Stimulated activated naive CD4-positive, alpha-beta T cell treated with Interleukin-2 at 50 U/mL for 16 hours (primary cell): Measurements from ENCODE around the gene SACM1L.
"Not testable (repeated sequence)": the region's sequence is repeated elsewhere in the genome, so short reads cannot be mapped to it uniquely, and the experiment has no call there.

Experiments
- DNase-seq: peaks from one replicate; lab custom pipeline; 2025; lab: John Stamatoyannopoulos, UW

Gene SACM1L

DNA sequence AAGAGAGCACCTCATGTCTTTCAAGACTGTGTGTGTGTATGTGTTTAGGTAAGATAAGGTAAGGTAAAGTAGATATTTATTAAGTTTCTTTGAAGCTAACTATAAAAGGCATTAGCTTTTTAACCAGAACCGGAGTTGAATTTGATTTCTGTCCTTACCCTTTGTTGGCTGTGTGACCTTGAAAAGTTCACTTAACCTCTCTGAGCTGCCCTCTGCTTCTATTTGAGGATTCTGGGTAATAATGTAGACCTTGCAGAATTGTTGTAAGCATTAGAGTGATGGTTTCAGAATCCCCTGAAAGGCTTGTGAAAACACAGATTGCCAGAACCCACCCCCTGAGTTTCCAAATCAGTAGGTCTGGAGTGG lies 21.6 kb upstream of the SACM1L start:
- no peak for DNase-seq

DNA sequence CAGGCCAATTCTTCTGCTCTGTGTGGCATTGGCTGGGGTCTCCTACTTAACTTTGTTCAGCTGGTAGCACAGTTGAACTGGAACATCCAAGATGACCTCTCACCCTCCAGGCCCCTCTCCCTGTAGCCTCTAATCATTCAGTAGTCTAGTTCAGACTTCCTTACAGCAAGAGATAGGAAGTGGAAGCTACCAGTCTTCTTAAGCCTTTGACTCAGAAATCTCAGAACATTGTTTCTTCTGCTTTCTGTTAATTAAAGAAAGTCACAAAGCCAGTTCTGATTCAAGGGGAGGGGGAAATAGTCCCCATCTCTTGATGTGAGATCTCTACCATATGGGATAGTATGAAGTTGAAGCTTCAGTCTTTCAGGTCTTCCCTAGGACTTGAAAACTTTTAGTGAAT lies 18.8 kb upstream of the SACM1L start:
- no peak for DNase-seq

DNA sequence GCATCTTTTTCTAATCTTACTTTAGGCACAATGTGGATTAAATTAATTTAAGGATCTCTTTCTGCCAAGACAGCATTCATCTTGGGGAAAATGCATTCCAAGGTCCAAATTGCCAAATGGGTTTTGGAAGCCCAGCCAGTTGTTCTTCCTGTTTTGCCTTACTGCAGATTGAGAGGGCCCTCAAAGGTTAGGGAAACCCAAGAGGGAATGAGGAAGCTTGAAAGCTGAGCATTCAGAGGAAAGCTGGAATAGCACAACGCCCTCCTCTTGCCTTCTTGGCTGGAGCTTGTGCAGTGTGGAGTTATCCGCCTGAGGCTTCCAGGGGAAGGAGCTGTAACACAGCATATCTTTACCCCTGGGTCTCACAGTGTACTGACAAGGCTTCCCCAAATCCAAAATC lies 18.2 kb upstream of the SACM1L start:
- no peak for DNase-seq

DNA sequence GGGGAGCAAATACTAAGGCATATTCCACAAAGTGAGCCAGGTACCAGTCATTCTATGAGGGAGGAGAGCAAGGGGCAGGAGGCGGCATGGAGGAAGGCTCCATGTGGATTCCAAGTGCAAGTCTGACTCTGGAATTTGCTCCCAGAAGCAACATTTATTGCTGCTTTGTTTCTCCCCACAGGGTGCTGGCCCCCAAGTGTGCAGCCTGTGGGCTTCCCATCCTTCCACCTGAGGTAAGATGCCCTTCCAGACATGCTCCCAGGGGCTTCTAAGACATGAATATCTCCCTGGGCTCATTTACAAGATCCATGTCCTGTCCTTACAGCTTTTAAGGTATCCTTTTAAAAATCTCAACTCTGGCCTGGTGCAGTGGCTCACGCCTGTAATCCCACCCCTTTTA lies 15.9 kb upstream of the SACM1L start:
- no peak for DNase-seq

DNA sequence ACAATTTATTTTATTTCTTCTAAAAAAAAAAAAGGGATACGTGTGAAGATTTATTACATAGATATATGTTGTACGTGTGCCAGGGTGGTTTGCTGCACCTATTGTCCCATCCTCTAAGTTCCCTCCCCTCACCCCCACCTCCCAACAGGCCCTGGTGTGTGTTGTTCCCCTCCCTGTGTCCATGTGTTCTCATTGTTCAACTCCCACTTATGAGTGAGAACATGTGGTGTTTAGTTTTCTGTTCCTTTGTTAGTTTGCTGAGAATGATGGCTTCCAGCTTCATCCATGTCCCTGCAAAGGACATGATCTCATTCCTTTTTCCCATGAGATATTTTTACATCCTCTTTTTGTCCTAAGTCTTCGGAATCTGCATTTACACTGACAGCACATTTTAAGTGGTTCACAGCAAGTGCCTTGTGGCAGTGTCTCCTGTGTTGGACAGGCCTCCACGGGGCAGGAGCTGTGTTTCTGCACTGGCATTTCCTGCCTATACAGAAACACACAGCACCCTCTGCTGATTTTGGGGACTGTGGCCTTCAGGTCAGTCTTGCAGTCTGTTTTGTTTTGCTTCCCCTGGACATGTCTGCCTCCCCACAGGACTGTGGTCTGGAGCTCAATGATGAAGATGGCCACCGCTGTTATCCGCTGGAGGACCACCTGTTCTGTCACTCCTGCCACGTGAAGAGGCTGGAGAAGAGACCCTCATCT lies 12.7 kb upstream of the SACM1L start:
- DNase-seq, result no peak

DNA sequence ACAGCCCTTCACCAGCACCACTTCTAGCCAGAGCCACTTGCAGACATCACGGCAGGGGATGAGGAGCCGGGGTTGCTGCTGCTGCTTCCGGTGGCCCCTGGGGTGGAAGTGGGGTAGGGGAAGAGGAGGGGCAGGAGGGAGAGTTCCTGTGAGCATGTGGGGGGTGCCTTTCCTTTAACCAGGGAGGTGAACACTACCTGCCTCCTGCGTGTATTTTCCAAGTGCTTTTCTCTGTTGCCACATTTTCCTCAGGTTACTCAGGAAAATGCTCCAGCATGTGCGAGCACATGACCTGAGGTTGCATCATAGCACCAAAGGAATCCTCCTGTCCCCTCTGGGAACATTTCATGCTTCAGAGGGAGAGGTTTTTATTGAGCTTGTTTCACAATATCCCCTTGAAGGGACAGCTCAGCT lies 12.2 kb upstream of the SACM1L start:
- peak; percentile 45 for DNase-seq

DNA sequence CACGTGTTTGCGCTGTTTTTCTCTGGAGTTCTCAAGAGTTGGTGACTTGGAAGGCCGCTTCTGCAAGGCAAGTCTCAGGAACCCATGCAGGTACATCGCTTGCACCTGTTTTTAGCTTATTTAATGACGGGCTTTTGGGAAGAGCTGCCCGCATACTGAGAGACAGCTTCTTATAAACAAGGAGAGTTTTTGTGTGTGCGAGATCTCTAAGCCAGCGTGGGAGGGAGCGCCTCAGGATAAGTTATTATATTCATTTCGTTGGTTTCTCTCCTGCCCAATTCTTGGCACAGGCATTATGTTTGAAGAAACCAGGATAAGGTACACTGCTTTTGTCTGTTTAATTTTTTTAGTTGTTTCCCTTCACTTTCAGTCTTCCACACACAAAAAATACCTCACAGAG lies 11.4 kb upstream of the SACM1L start:
- DNase-seq, result no peak

DNA sequence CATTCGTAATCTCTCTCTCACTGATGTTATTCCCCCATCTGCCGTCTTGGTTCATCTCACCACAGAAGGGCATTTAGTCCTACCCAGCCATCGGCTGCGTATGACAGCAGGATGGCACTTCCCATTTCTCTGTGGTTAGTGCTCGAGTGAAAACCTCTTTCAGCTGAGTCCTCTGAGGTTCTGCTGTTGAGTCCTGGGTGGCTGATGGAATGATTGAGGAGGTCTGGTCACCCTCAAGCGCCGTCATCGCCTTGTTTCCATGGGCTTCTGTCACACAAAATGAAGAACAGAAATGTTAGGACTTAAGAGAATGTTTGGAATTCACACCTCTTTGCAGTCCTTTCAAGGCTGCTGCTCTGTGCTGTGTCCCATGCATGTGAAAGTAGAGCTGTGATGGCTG lies 9.4 kb upstream of the SACM1L start:
- DNase-seq, result no peak

DNA sequence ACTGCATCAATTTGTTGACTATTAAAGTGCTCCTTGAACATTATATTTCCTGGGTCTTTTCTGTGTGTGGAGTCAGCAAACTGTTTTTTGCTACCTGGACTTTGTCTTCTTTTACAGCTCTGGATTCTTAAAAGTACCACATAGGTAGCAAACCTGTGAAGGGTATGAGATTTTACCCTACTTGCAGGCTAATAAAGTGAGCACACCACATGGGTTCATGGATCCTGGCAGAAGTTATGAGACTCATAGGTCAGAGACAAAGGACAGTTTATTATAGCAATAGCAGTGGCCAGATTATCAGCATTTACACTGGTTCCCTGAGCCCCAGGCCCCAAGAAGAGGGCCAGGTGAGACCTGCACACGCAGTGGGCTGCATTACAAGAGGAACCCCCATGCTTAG lies 8.0 kb upstream of the SACM1L start:
- no peak for DNase-seq

DNA sequence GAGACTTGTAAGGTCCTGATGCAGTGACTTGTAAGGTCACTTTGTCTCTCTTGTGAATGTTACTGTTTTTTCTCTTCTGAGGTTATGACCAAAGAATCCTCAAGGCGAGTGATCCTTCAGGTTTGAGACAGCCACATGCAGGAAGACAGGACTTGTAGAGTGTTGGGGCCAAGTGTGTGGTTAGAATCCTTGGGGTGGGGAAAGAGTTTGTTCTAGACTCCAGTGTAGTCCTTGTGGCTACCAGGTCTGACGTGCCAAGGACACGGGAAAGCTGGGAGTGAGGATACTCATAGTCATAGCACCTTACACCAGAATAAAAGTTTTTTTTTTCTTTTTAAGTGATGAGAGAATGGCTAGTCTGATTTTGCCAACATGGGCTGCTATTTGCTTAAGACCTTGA lies 7.3 kb upstream of the SACM1L start:
- no peak for DNase-seq

DNA sequence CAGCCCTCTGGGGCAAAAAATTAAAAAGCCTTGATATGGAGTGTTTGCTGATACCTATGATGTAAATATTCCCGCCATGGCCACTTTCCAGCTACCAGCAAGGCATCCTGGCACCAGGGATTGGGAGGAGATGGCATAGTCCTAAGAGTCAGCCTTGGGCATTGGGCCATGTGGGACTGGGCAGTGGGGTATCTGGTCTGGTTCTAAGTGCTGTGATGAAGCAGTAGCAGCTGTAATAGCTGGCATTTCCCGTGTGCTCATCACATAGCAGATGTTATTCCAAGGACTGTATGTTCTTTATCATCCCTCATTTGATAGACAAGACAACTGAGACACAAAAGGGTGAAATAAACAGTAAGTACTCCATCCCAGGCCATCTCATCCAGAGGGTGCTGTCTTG lies 6.9 kb upstream of the SACM1L start:
- no peak for DNase-seq

DNA sequence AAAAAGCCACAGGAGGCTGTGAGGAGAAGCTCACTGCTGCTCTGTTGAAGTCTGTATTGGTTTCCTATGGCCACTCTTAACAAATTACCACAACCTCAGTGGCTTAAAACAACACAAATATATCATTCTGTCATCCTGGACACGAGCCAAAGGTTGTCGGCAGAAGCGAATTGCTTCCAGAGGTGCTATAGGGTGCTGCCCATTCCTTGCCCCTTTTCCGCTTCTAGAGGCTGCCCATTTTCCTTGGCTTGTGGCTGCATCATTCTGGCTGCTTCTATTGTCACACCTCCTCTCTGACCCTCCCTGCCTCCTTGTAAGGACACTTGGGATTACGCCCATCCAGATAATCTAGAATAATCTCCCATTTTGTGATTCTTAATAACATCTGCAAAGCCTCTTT lies 6.4 kb upstream of the SACM1L start:
- DNase-seq, result no peak

DNA sequence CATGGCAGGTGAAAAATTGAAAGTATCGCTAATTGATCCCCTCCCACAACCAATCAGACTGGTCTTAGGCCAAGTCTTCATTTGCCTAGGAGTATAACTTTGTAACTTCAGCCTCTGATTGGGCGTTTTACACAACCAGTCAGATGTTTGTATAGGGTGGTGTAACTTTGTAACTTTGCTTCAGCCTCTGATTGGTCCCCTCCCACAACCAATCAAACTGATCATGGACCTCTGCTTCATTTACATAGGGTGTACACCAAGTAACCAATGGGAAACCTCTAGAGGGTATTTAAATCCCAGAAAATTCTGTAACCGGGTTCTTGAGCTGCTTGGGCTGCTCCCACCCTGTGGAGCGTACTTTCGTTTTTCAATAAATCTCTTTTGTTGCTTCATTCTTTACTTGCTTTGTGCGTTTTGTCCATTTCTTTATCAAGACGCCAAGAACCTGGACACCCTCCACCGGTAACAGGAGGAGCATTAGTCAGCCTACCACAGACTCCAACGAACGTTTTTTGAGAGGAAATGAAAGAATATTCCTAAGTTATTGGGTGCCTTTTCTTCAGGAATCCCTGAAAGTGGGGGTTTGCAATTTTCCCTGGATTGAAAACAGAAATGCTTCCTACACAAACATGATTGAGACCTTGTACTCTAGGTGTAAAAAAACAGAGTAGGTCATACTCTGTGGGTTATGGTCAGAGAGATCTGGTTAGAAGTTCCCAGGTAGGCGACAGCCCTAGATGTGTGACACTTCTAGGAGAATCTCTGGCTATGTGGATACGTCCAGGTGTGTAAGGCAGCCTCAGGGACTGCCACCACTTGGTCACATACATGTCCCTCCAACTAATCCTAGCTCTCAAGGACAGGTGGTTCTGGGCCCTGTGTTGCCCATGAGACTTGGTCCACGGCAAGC lies 5.5 kb upstream of the SACM1L start:
- DNase-seq, result no peak

DNA sequence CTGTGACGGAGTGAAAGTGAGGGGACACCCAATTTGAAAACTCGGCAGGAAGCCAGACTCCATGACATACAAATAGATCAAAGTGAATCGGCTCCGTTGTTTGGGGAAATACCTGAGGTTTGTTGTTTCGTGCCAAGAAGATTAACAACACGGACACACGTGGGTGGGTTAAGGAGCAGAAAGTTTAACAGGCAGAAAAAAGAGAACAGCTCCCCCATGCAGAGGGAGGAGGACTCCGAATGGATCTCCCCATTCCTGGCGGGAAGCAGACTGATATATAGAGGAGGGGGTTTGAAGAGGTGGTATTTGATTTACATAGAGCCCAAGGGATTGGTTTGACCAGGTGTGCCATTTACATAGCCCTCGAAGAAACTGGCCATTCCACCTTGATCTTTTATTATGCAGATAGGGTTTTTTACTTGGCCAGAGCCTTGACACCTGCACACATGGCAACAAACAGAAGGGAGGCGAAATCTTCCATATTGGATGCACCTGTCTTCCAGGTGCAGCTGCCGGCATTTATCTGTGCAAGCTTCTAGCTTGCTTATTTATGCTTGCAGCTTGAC lies 4.8 kb upstream of the SACM1L start:
- DNase-seq, result no peak

DNA sequence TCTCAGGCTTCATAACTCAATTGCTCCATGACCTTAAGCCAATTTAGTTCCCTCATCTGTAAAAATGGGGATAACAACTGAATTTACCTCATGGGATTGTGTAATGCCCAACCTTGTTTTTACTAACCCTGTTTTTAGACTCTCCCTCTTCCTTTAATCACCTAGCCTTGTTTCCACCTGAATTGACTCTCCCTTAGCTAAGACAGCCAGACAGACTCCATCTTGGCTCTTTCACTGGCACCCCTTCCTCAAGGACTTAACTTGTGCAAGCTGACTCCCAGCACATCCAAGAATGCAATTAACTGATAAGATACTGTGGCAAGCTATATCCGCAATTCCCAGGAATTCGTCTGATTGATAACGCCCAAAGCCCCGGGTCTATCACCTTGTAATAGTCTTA lies 3.5 kb upstream of the SACM1L start:
- DNase-seq, result not testable (repeated sequence)

DNA sequence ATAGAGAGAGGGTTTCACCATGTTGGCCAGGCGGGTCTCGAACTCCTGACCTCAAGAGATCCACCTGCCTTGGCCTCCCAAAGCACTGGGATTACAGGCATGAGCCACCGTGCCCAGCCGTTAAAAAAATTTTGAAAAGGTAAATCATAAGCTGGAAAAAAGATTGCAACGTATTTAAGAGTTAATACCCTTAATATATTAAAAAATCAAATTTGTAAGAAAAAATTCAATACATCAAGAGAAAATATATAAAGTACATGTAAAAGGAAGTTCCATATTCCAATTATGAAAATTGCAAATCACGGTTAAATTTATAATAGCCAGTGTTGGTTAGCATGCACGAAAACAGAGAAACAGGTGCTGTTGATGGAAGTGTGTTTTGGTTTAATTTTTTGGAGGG lies 2.3 kb upstream of the SACM1L start:
- DNase-seq, result no peak

DNA sequence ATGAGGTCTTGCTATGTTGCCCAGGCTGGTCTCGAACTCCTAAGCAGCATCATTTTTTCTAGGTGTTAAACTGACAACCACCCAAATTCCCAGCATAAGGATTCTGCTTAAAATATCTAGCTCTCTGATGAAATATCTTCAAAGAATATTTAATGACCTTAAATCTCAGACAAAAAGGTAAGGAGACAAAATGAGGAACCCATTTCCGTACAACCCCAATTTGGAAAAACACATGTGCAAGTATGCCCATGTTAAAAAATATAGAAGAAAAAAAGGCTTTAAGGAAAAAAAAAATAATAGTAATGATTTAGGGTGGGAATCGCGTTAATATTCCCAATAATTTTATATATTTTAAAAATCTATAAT lies 1.4 kb upstream of the SACM1L start:
- no peak for DNase-seq

DNA sequence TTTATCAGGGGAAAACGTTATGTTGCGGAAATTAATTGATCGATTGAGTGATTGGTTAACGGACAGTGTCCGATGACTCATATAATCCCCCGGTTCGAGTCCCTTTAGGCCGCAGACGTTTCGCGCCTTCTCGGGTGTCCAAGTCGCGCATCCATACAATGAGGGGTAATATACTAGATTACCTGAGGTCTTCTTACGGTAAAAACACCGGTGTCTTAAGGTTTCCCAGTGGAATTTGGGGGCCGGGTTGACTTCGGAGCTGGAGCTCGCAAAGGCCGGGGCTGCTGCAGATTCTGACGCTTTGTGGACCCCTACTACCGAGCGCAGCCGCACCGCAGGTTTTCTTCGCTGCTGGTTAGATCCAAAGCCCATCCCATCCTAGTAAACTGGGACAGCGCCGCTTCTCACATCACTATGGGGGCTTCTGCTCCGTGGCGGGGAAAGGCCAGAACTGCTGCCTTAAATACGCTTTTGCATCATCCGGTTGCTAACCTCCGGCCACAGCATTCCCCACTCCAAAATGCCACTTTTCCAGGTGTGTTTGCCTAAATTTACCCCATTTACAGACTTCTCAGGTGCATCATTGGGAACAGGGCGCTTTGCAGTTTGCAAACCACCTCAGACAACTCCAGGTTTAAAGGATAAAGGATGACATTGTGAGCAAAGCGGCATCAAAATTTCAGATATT lies 858 bp upstream of the SACM1L start:
- DNase-seq, result no peak

DNA sequence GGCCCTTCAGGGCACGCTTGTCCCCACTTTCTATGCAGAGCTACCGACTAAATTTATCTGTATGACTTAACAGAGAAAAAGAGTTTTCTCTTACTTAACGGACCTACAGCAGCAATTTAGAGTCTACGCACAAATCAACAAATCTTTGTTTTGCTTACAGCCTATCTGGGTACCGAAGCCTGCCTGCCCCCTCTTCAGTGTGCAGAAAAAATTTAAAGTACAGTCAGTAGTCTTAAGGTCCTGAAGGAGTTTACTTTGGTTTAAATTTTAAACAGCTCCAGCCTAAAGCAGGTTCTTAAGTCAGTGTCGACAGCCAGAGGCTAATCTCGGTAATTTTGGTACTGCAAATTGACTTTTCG lies 570 bp downstream of the SACM1L start:
- no peak for DNase-seq

DNA sequence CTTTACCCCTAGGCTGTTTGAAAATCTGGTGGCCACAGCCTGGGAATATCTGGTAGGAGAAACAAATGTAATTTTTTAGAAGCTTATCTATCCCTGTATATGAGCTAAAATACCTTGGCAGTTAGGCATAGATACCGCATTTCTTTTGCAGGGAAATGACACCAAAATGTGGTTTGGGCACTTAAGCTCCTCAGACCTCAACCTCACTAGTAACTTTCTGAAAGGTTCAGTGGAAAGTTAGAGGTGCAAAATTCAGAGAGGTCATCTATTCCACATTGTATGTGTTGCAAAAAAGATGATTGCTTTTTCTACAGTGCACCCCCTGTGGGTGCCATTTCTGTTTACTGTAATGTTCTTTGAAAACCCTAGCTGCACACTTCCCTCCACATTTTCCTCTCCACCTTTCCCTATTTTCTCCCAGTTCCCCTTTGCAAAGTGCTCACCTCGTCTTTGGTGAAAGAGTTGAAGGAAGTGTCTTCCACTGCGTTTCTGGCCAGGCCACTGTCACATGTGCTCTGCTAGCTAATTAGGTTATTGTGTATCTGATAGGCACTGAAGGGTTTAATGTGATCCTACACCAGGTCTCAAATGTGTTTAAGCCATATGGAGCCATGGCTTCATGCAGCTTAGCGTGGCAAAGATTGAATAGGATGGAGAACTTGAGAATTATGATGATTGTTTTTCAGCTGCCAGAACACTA lies 1.3 kb downstream of the SACM1L start:
- DNase-seq, result no peak

DNA sequence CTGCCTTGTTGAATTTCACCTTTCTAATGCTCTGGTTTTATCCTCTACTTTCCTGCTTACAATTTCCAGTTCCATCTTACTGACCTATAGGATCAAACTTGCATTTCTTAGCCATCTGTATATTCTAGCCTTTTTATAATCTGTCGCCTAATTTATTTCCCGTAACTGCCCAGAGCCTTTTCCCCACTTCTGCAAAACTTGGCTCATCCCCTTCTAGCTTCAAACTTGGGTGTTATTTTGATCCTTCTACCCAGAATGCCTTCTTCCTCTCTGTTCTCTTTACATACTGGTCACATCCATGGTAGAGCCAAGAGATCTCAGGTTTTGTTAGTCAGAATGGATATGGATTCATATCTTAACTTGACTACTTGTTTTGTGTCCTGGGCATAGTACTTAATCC lies 2.6 kb downstream of the SACM1L start:
- DNase-seq, result no peak

DNA sequence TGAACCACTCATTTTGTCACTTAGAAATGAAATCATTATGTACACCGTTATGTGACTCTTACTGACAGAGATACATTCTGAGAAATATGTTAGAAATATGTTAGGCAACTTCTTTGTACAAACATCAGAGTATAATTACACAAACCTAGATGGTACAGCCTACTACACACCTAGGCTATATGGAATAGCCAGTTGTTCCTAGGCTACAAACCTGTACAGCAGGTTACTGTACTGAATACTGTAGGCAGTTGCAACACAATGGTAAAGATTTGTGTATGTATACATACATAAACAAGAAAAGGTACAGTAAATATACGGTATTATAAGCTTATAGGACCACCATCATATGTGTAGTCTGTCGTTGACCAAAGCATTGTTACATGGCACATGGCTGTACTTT lies 3.7 kb downstream of the SACM1L start:
- DNase-seq, result no peak
